C4-2B (cell line): Measurements from ENCODE around the gene RAB40A.

Source experiments
- ZFX ChIP-seq: fragments of 450-650 bp; IDR thresholded peaks from 2 replicates; pipeline ENCODE4 v1.6.1; 2017
- TF ChIP-seq, protein P1 (sequence below): fragments of 450-650 bp; conservative IDR thresholded peaks from 2 replicates; pipeline ENCODE4 v1.5.1; 2017; ENCODE audit warnings: mild to moderate bottlenecking

DNA sequence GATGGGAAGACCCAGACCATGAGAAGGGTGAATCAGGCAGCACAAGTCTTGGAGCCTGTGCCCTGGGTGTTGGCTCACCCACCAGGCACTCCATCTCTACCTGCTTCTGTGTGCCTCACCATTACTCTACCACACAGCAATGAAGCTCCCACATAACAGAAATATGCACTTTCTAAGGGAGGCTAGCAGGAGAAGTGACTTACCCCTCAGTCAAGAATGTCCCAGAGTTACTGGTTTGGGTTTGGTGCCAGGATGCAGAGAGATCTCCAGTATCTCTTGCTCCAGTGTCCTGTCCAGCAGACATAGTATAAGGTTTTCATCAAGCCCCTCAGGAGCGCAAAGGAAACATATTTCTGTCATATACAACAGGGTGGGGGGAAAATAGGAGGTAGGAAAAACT, 11.3 kb upstream of the RAB40A start:
- no peak for TF ChIP-seq ZFX
- TF ChIP-seq, protein P1, sequence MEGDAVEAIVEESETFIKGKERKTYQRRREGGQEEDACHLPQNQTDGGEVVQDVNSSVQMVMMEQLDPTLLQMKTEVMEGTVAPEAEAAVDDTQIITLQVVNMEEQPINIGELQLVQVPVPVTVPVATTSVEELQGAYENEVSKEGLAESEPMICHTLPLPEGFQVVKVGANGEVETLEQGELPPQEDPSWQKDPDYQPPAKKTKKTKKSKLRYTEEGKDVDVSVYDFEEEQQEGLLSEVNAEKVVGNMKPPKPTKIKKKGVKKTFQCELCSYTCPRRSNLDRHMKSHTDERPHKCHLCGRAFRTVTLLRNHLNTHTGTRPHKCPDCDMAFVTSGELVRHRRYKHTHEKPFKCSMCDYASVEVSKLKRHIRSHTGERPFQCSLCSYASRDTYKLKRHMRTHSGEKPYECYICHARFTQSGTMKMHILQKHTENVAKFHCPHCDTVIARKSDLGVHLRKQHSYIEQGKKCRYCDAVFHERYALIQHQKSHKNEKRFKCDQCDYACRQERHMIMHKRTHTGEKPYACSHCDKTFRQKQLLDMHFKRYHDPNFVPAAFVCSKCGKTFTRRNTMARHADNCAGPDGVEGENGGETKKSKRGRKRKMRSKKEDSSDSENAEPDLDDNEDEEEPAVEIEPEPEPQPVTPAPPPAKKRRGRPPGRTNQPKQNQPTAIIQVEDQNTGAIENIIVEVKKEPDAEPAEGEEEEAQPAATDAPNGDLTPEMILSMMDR = no peak
